Esophagus squamous epithelium (tissue), 4 donors: ENCODE data around the gene WNT7B.

ENCODE experiments used
- CTCF ChIP-seq, 6 experiments: fragments of 450-650 bp in 4 of 6; fragments of 200-600 bp in 2 of 6; sonication (generic) in 2 of 6; IDR thresholded peaks; one replicate each; pipeline ENCODE4 v1.5.1; 2016 to 2019; ENCODE audit warnings: antibody characterized with exemption in 6 of 6, mild to moderate bottlenecking in 4 of 6, moderate library complexity in 4 of 6
- POLR2A ChIP-seq, 4 donors: fragments of 450-650 bp; IDR thresholded peaks; one replicate each; pipeline ENCODE4 v1.6.1; 2017; ENCODE audit warnings: antibody characterized with exemption in 4 of 4, mild to moderate bottlenecking in 4 of 4, moderate library complexity in 3 of 4

DNA sequence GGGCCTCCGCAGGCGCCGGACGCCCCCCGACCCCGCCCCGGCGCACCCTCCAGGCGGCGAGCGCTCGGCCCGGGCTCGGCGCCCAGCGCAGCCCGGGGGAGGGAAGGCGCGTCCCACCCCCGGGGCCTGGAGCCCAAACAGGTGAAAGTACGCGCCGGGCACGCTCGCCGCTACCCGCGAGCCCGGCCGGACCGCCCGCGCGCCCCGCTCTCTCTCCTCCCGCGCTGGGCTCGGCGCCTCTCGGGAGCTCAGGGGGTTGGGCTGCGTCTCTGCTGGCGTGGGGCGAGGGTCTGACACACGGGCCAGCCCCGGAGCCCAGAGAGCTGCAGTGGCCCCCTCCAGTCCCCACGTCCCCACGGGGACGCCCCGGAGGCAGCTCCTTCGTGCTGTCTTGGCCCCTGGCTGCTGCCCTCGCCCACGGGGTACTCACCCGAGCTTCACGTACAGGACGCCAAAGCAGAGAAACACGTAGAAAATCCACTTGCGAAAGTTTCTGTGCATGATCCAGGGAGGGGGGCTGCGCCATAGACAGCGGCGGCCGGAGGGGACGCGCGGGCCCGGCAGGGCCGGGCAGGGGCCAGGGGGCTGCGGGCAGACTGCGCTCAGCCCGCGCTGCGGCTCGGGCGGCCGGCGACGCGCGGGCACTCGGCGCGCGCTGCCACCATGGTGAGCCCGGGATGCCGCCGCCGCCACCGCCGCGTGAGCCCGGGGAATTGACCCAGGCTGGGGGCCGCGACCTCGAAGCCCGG lies 534 bp downstream of the WNT7B start:
- TF ChIP-seq CTCF (IDR thresholded peaks at IDR 0.05) (no peak), POLR2A (IDR thresholded peaks at IDR 0.05) (no peak)
